ENCODE measurements around the gene ADGRD2. TPM values are rescaled to one million over a fixed set of nuclear protein-coding genes. Genes with fewer than 3 reads are reported as not detected.

Gene ADGRD2
- total and polyA plus RNA-seq, 4 donors, result not detected

GRCh38 chr9:124490004-124490403 lies 39.8 kb downstream of the ADGRD2 start:
- Histone ChIP-seq H3K27ac (ENCODE audit: low read depth in 1 of 2, low read length in 2 of 2) (no peak overlapping the region), H3K4me1 (ENCODE audit: control insufficient read depth in 4 of 4, insufficient read depth in 4 of 4, low read length in 3 of 4) (peaks cover 0 to 2% (median under 1%) of the 10 kb centered on the region in 4 donors), H3K9ac (ENCODE audit: low read depth in 1 of 2, low read length in 2 of 2) (no peak overlapping the region), H3K36me3 (ENCODE audit: control insufficient read depth in 4 of 4, insufficient read depth in 3 of 4, low read depth in 1 of 4, low read length in 3 of 4) (no peaks in the 10 kb centered on the region), H3K4me3 (ENCODE audit: low read depth in 1 of 3, low read length in 3 of 3) (no peak overlapping the region), H3K9me3 (ENCODE audit: control insufficient read depth in 4 of 4, low read length in 3 of 4) (no peaks in the 10 kb centered on the region), H3K27me3 (ENCODE audit: control insufficient read depth in 4 of 4, insufficient read depth in 4 of 4, low read length in 3 of 4) (no peaks in the 10 kb centered on the region)
- TF ChIP-seq EGR1 (IDR thresholded peaks at IDR 0.05; ENCODE audit: low read depth in 2 of 2) (no peak), HNF4A (conservative IDR thresholded peaks at IDR 0.05) (no peak), FOXA1 (IDR thresholded peaks at IDR 0.05) (no peak), JUND (IDR thresholded peaks at IDR 0.05) (no peak), RAD21 (IDR thresholded peaks at IDR 0.05) (no peak)
- TF ChIP-seq, protein P1, sequence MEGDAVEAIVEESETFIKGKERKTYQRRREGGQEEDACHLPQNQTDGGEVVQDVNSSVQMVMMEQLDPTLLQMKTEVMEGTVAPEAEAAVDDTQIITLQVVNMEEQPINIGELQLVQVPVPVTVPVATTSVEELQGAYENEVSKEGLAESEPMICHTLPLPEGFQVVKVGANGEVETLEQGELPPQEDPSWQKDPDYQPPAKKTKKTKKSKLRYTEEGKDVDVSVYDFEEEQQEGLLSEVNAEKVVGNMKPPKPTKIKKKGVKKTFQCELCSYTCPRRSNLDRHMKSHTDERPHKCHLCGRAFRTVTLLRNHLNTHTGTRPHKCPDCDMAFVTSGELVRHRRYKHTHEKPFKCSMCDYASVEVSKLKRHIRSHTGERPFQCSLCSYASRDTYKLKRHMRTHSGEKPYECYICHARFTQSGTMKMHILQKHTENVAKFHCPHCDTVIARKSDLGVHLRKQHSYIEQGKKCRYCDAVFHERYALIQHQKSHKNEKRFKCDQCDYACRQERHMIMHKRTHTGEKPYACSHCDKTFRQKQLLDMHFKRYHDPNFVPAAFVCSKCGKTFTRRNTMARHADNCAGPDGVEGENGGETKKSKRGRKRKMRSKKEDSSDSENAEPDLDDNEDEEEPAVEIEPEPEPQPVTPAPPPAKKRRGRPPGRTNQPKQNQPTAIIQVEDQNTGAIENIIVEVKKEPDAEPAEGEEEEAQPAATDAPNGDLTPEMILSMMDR (IDR thresholded peaks at IDR 0.05; ENCODE audit: low read depth, low read length, missing input control), result no peak
- TF ChIP-seq, protein P2, sequence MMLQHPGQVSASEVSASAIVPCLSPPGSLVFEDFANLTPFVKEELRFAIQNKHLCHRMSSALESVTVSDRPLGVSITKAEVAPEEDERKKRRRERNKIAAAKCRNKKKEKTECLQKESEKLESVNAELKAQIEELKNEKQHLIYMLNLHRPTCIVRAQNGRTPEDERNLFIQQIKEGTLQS (IDR thresholded peaks at IDR 0.05), result no peak
- no peak for DNase-seq (ENCODE audit: low spot score)
- 76% methylated on average over 2 of the region's 2 CpGs for WGBS

GRCh38 chr9:124491049-124491975 lies 41.1 kb downstream of the ADGRD2 start:
- H3K4me1 ChIP-seq (ENCODE audit: control insufficient read depth in 4 of 4, insufficient read depth in 4 of 4, low read length in 3 of 4), result peaks cover 0 to 8% (median 3%) of the 10 kb centered on the region in 4 donors
- no peaks in the 10 kb centered on the region for H3K9me3 ChIP-seq (ENCODE audit: control insufficient read depth in 4 of 4, low read length in 3 of 4)
- TF ChIP-seq RXRA (IDR thresholded peaks at IDR 0.05), result no peak
- TF ChIP-seq HNF4A (conservative IDR thresholded peaks at IDR 0.05), result no peak
- TF ChIP-seq FOXA1 (IDR thresholded peaks at IDR 0.05), result no peak
- TF ChIP-seq, protein P1 (IDR thresholded peaks at IDR 0.05; ENCODE audit: low read depth, low read length, missing input control), result no peak
- DNase-seq (ENCODE audit: low spot score), result no peak
- H3K27ac ChIP-seq (ENCODE audit: low read depth in 1 of 2, low read length in 2 of 2), result no peak overlapping the region
- H3K27me3 ChIP-seq (ENCODE audit: control insufficient read depth in 4 of 4, insufficient read depth in 4 of 4, low read length in 3 of 4), result no peaks in the 10 kb centered on the region
- WGBS, result 87% methylated on average over 32 of the region's 32 CpGs
- no peak overlapping the region for H3K4me3 ChIP-seq (ENCODE audit: low read depth in 1 of 3, low read length in 3 of 3)
- no peaks in the 10 kb centered on the region for H3K36me3 ChIP-seq (ENCODE audit: control insufficient read depth in 4 of 4, insufficient read depth in 3 of 4, low read depth in 1 of 4, low read length in 3 of 4)
- H3K9ac ChIP-seq (ENCODE audit: low read depth in 1 of 2, low read length in 2 of 2), result no peak overlapping the region

- Histone ChIP-seq H3K27ac (ENCODE audit: low read depth in 1 of 2, low read length in 2 of 2) (no peak overlapping the region), H3K9ac (ENCODE audit: low read depth in 1 of 2, low read length in 2 of 2) (no peak overlapping the region), H3K9me3 (ENCODE audit: control insufficient read depth in 4 of 4, low read length in 3 of 4) (no peaks in the 10 kb centered on the region), H3K27me3 (ENCODE audit: control insufficient read depth in 4 of 4, insufficient read depth in 4 of 4, low read length in 3 of 4) (no peaks in the 10 kb centered on the region), H3K36me3 (ENCODE audit: control insufficient read depth in 4 of 4, insufficient read depth in 3 of 4, low read depth in 1 of 4, low read length in 3 of 4) (no peaks in the 10 kb centered on the region), H3K4me3 (ENCODE audit: low read depth in 1 of 3, low read length in 3 of 3) (no peak overlapping the region), H3K4me1 (ENCODE audit: control insufficient read depth in 4 of 4, insufficient read depth in 4 of 4, low read length in 3 of 4) (peaks cover 0 to 8% (median 3%) of the 10 kb centered on the region in 4 donors)
- no peak for TF ChIP-seq ZBTB33 (IDR thresholded peaks at IDR 0.05)
- TF ChIP-seq REST (IDR thresholded peaks at IDR 0.05), result no peak
- 77% methylated on average over 19 of the region's 19 CpGs for WGBS
- DNase-seq (ENCODE audit: low spot score), result no peak
Observed at GRCh38 chr9:124492818-124493217, 42.6 kb downstream of the ADGRD2 start.
